Stimulated activated CD8-positive, alpha-beta memory T cell treated with anti-CD3 and anti-CD28 coated beads, Interleukin-15, amount 100 ng/mL, for 1 hour (primary cell): ENCODE data around the gene ATP8B4.
"Not testable (repeated sequence)": the region's sequence is repeated elsewhere in the genome, so short reads cannot be mapped to it uniquely, and the experiment has no call there.

Experiments used
- DNase-seq: peaks from one replicate; pipeline ENCODE4 v3.0.0-alpha.2; 2020; ENCODE audit warnings: low read depth

Gene ATP8B4

GRCh38 chr15:50119063-50120040 lies at the start of gene ATP8B4:
ATP8B4 (minus strand) TSS chr15:50119233; CDS start chr15:50106966, 12,267 bp downstream.
- no peak for DNase-seq

GRCh38 chr15:50168379-50168778 lies 49.3 kb upstream of the ATP8B4 start:
- DNase-seq, result no peak

- no peak for DNase-seq
These were observed 48.1 kb upstream of the ATP8B4 start for GRCh38 chr15:50167110-50167509.

- DNase-seq, result no peak
These were observed 47.2 kb upstream of the ATP8B4 start for GRCh38 chr15:50166216-50166615.

GRCh38 chr15:50164458-50164857 lies 45.4 kb upstream of the ATP8B4 start:
- DNase-seq, result no peak

DNA sequence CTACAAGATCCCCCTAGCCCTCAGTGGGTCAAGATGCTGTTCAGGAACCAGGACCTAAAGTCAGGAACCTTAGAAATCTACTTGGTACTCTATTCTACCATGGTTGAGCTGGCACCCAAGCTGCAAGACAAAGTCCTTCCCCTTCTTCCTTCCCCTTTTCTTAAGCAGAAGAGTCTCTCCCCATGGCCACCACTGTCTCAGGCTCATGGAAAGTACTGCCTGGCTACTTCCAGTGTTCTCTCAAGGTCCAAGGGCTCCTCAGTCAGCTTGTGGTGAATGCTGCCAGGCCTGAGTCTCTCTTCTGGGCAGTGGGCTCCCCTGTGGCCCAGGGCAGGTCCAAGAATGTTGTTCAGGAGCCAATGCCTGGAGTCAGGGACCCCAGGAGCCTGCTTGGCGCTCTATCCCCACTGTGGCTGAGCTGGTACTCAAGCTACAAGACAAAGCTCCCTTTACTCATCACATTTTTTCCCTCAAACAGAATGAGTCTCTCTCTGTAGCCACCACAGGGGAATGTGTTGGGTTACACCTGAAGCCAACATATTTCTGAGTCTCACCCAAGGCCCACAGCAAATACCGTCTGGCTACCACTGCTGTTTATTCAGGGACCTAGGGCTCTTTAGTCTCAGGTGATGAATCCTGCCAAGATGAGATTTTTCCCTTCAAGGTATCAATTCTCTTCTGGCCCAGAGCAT lies 44.8 kb upstream of the ATP8B4 start:
- DNase-seq, result no peak

DNA sequence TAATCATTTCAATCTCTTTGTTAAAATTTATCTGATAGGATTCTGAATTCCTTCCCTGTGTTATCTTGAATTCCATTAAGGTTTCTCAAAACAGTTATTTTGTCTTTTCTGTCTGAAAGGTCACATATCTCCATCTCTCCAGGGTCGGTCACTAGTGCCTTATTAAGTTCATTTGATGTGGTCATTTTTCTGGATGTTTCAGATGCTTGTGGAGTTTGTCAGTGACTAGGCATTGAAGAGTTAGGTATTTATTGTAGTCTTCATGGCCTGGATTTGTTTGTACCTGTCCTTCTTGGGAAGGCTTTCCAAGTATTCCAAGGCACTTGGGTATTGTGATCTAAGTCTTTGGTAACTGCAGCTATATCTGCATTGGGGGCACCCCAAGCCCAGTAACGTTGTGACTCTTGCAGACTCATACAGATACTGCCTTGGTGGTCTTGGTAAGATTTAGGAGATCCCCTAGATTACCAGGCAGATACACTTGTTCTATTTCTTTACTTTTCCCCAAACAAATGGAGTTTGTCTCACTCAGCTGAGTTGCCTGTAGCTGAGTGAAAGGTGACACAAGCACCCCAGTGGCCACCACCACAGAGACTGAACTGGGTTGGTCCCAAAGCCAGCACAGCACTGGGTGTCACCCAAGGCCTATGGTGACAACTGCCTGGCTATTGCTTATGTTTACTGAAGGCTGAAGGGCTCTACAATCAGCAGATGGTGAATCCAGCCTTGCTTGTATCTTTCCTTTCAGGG lies 44.1 kb upstream of the ATP8B4 start:
- no peak for DNase-seq

DNA sequence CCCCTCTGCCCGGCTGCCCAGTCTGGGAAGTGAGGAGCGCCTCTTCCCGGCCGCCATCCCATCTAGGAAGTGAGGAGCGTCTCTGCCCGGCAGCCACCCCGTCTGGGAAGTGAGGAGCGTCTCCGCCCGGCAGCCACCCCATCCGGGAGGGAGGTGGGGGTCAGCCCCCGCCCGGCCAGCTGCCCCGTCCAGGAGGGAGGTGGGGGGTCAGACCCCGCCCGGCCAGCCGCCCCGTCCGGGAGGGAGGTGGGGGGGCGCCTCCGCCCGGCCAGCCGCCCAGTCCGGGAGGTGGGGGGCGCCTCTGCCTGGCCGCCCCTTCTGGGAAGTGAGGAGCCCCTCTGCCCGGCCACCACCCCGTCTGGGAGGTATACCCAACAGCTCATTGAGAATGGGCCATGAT lies 39.2 kb upstream of the ATP8B4 start:
- not testable (repeated sequence) for DNase-seq

GRCh38 chr15:50151476-50151875 lies 32.4 kb upstream of the ATP8B4 start:
- DNase-seq, result no peak

GRCh38 chr15:50150851-50151250 lies 31.8 kb upstream of the ATP8B4 start:
- no peak for DNase-seq

- DNase-seq, result no peak
These were observed 31.3 kb upstream of the ATP8B4 start for GRCh38 chr15:50150349-50150748.

DNA sequence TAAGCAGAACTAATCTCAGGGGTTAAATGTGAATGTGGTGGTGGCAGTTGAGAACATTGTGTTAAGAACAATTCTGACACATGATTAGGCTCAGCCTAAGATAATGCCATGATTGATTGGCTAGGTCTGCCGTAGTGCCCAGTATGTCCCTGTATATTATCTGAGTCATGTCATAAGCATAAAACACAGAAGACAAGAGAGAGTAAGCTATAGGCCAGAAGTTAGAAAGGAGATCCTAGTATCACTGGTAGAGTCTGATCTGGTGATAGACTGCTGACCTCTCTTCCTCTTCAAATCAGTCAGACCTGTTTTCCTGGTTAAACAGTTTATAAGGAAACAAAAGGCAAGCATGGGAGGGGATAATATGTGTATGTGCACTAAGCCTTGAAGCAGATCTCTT lies 30.1 kb upstream of the ATP8B4 start:
- no peak for DNase-seq

GRCh38 chr15:50148362-50148963 lies 29.4 kb upstream of the ATP8B4 start:
- no peak for DNase-seq

DNA sequence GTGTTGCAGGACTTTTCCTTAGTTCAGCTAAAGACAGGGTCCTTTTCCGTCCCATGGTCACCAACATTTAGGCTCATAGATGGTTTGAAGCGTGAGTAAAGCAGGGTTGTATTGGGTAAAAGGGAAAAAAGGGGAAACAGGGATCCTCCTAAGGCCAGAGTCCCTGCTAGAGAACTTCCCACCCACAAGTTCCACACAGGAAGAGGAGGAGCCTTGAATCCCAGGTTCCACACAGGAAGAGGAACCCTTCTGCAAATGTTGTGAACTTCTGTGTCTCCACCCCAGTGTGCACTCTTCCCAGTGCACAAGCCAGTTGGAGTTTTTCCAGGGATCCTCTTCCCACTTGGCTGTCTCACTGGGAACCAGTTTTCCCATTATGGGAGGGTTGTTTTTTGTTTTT lies 27.6 kb upstream of the ATP8B4 start:
- no peak for DNase-seq

DNA sequence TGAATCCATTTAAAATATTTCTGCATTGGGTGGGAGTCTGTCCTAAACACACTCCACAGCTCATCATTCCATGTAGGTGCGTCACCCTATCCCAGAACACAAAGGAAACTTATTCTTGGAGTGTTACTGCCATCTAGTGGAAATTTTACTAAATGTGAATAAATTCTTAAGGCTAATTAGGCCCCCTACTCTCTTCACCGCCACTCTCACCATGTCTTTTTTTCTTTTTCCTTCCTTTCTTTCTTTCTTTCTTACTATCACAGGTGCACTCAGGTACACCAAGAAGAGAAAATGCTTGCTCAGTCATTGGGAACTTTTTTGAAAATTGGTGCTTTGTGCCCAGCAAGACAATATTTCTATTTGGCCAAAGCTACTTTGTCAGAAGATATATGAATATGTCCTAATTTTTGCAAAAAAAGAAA lies 26.4 kb upstream of the ATP8B4 start:
- no peak for DNase-seq

GRCh38 chr15:50144341-50145120 lies 25.5 kb upstream of the ATP8B4 start:
- no peak for DNase-seq

DNA sequence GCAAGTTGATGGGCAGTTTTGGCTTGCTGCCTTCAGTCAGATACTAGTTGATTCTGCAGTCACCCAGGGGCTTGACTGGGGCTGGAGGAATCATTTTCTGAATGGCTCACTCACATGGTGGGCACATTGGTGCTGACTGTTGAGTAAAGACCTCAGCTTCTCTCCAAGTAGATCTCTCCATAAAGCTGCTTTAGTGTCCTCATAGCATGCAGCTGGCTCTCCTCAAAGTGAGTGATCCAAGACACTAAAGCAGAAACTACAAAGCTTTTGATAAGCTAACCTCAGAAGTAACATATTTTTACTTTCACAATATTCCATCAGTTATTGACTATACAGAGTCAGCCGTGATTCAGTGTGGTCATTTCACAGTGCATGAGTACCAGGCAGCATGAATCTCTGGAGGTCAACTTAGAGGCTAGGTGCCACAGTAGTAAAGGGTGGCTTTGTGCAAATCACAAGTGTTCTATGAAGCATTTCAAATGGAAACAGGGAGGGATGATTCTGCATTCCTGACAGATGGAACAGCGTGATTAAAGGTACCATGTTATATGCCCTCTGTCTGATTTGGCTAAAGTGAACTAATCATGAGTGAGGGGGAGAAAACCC lies 24.3 kb upstream of the ATP8B4 start:
- no peak for DNase-seq

DNA sequence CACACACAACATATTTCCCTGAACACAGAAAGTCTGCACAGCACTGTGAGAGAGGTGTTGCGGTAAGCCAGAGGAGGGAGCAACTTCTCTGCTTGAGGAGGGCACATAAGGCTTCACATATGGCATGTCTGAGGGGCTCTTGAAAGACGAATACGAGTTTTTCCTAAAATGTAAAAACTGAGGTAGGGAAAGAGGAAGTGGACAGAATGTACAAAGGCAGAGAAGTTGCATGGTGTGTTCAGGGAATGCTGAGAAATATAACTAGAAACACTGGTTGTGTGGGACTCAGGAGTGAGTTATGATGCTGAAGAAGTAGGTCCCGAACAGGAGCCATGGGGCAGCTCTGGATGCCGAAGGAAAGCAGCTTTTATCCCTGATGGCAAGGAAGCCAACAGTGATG lies 22.8 kb upstream of the ATP8B4 start:
- DNase-seq, result no peak

- DNase-seq, result no peak
These were observed 21.9 kb upstream of the ATP8B4 start for GRCh38 chr15:50140983-50141382.

DNA sequence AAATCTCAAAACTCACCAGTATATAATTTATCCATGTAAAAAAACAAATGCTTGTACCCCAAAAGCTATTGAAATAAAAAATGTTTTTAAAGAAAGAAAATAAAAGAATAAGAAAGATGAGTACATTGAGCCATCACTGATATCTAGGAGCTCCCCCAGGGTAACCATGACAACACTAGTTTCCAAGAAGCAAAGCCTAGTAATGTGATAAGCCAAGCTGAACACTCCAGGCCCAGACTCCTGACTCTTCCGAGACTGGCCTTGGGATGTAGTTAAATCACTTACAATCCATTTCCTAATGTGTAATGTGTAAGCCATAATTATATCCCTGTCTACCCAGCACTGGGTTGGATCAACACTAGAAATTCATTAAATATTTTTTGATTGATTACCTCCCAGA lies 21.1 kb upstream of the ATP8B4 start:
- no peak for DNase-seq

DNA sequence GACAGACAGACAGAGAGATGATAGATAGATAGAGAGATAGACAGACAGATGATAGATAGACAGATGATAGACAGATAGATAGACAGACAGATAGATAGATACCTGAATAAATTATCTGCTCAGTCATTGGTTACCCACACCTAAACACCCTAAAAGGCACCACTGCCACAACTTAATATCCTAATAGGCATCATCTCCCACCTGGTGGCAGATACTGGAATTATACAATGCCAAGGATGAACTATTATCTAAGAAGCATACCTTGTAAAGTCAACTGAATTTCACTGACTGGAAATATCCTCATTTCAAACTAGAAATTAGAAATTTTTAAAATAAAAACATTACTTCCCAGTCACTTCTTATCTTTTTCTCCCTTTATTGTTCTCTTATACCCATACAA lies 19.4 kb upstream of the ATP8B4 start:
- no peak for DNase-seq
